GM12801 (cell line): ENCODE data around the gene C9orf72.

Source experiments
- TF ChIP-seq, protein P1 (sequence below): IDR thresholded peaks from one replicate; pipeline ENCODE4 v1.5.1; 2011; ENCODE audit warnings: control low read depth; ENCODE audit not compliant: insufficient read length; ENCODE audit errors: extremely low read depth

The C9orf72 gene

DNA sequence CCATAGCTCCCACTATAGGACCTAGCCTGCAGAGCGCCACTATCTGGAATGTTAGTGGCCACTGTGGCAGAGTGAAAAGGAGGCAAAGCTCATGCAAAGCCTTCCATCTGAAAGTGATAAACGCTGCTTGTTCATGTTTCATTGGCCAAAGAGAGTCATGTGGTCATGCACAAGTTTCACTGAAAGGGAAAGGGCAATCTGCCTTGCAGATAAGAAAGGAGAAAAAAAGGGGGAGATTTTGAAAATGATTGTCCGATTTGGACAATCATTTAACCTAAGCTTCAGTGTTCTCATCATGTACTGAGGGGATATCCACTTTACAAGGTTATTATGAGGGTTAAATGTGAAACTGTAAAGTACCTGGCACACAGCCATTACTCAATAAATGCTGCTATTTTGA is 34.6 kb downstream of the C9orf72 start:
- TF ChIP-seq, protein P1, sequence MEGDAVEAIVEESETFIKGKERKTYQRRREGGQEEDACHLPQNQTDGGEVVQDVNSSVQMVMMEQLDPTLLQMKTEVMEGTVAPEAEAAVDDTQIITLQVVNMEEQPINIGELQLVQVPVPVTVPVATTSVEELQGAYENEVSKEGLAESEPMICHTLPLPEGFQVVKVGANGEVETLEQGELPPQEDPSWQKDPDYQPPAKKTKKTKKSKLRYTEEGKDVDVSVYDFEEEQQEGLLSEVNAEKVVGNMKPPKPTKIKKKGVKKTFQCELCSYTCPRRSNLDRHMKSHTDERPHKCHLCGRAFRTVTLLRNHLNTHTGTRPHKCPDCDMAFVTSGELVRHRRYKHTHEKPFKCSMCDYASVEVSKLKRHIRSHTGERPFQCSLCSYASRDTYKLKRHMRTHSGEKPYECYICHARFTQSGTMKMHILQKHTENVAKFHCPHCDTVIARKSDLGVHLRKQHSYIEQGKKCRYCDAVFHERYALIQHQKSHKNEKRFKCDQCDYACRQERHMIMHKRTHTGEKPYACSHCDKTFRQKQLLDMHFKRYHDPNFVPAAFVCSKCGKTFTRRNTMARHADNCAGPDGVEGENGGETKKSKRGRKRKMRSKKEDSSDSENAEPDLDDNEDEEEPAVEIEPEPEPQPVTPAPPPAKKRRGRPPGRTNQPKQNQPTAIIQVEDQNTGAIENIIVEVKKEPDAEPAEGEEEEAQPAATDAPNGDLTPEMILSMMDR = no peak

DNA sequence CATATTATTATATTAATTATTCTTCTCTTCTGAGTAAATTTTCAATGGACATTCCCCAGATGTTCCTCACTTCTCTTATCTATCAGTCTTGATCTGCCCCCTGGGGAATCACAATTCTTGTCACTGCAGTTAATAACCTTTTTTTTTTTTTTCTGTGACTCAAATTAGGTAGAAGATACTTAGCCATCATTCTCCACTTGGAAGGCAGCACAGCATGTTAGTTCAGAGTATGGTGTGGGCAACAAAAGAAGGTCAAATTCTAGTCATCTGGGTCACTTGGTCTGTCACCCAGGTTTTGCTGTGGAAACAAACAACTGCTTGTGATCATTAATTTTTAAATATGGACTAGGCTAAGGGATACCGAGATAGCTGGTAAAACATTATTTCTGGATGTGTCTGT is 35.5 kb downstream of the C9orf72 start:
- TF ChIP-seq, protein P1 = no peak

DNA sequence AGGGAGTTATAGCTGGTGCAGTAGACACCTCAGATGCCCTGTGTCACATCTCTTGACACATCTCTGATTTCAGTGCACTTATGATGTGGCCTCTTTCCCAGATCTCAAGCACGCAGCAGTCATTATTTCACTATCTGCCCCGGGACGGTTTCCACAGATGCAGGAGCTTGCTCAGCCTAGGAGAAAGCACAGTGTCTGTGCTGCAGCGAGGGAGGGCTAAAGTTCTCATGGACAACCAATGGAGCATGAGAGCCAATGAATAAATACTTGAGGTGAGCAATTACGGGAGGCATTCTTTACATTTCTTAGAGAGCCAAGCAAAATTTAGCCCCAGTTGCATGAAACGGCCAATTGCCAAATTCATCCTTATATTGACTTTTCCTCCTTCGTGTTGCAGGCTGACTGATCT is 36.2 kb downstream of the C9orf72 start:
- TF ChIP-seq, protein P1 = no peak

DNA sequence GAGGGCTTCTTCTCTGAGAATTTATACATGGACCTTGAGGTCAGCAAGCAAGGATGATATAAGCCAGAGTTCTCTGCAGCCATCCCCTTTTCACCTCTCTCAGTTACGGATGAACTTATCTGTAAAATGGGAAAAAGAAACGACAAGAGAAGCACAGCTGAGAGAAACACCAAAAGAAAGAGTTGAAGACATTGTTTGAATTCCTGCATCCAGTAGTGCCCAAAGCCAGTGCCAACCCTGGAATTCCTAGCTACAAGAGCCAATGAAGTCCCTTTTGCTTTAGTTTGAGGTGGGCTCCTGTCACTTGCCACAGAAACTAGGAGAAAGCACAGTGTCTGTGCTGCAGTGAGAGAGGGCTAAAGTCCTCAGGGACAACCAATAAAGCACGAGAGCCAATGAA is 37.1 kb downstream of the C9orf72 start:
- TF ChIP-seq, protein P1 = no peak

DNA sequence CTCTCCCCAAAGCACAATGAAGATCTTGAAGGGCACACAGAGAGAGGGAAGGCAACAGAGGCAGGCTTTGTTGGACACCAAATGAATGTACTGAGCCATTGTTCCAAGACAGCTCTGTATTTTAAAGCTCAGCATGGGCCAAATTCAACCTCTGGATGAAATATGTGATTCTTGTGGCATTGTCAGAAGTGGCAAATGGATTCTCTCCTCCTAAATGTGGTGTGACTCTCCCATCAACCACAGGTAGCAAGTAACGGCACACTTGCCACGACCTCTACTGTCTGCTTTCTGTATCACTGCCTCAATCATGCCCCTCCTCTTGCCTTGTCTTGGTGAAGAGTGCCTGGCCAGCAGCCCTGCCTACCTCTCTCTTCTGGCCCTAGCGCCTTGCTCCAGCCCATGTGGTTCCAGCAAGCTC is 37.6 kb downstream of the C9orf72 start:
- TF ChIP-seq, protein P1 = no peak

DNA sequence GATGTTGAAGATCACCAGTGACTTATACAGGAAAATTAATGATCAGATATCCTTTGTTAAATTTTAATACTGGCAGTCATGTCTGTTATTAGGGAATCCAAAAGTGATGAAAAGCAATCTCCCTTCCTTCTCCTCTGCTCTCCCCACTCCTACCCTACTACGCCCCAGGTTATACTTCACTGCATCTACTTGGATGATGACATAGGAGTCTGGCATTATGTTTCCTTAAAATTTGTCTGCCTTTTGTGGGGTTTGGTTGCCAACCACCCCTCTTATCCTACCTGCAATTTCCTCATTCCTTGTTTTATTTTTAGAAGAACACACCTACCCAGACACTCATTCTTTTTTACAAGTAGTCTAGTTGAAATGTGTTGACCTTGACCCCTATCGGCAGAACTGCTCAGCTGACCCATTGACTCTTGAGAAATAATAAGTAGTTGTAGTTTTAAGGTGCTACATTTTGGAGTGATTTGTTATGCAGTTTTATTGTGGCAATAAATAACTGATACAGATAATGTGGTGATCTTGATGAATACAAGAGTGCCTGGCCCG is 38.5 kb downstream of the C9orf72 start:
- TF ChIP-seq, protein P1 = no peak

DNA sequence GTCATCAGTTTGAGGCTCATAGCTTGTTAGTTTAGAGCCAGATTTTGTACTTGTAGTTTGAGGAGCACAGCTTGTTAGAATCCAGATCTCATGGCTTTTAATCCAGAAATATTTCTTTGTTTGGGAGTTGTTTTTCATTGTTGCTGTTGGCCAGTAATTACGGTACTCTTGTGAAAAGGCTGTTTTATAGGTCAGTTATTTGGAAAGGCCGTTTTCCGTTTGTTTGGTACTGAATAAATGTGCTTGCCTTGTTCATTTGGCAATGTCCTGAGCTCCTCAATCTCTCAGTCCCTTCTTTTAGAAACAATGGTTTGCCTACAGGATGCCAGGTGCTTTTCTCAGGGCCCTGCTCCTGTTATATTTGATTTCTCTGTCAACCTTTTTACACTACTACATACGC is 39.1 kb downstream of the C9orf72 start:
- TF ChIP-seq, protein P1 = no peak
